SH-SY5Y (cell line): ENCODE results near the gene AQP9.

Experiments used
- GATA2 ChIP-seq: IDR thresholded peaks from 2 replicates; pipeline ENCODE4 v1.6.1; 2011; ENCODE audit warnings: mild to moderate bottlenecking, low read depth, low read length
- GATA3 ChIP-seq: IDR thresholded peaks from 2 replicates; pipeline ENCODE4 v1.6.1; 2011; ENCODE audit warnings: low read depth, mild to moderate bottlenecking, low read length, moderate library complexity

AQP9 gene

DNA sequence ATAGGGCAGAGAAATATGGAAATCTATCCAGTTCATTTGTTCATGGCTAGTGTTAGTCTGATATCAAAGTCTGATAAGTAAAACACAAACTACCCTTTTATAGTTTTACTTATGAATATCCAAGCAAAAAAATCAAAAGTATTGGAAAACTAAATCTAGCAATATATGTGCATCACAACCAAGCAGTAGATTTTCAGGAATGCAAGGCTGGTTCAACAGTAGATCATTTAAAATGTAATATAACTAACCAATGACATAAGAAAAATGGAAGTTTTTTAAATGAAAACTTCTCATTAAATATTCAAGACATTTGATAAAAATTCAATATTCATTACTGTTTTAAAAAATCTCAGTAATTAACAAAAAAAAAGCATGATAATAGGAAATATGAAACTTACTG lies 12.8 kb upstream of the AQP9 start:
- TF ChIP-seq GATA3 (no peak), GATA2 (no peak)

DNA sequence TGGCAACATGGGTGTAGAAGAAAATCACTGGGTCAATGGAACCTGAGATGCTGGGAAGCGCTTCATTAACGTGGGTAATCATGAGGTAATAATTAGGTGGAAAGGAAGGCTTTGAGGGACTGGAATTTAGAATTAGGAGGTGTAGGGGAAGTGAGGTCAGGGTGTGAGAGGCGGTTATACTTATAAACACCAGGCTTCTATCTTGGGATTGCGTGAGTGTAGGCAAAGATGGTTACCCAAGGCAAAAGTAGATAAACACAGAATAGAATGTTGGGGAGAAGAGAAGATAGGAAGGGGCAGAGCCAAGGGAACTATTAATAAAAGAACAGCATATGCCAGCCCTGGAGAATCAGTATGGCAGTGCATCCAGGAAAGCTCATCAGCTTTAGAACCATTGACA lies 3.3 kb upstream of the AQP9 start:
- TF ChIP-seq GATA3 (no peak), GATA2 (no peak)

DNA sequence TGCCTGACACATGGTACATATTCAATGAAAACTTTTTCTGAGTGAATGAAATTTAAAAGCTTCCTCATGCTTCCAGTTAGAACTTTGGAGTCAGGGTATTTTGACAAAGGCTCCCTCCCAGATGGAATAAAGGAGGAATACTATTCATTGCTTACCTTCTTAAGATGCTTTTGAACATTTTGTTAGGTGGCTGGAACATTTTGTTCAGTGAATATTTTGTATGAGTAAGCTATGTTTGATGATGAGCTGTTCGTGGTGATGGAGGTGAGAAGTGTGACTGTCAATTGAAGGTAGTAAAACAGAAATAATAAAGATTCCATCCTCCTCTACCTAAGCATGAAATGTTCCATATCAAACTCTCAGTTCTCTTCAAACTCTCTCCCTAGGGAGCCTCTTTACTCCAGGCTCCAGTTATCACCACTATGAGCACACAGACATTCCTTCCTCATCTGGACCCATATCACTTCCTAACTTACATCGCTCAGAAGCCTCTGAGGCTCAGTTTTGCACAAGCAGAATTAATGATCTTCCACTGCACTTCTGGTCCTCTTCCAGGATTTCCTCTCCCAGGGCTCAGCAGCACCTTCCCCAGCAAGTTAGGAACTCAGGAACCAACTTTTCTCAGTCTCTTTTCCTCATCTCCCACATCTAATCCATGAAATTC lies 2.5 kb upstream of the AQP9 start:
- no peak for TF ChIP-seq GATA2
- no peak for TF ChIP-seq GATA3

- TF ChIP-seq GATA3 = no peak
Measured at GRCh38 chr15:58136731-58137130, 1.4 kb upstream of the AQP9 start.

DNA sequence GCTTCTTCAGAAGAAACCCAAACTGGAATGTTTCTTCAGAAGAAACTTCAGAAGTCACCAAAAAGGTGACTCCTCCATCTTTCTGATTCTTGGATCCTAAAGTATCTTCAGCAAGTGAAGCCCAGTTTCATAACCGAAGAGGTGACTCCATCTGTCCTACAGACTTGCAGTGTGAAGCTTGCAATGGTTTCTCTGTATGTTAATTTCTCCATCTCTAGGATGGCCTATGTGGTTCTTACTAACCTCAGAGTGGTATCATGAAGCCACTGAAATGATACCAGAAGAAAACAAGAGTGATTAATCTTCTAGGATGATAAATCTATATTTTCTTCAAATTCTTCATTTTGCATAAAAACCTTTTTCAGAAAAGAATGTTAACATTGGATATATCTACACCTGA lies 495 bp upstream of the AQP9 start:
- TF ChIP-seq GATA3 (no peak), GATA2 (no peak)

- TF ChIP-seq GATA2 = no peak
- no peak for TF ChIP-seq GATA3
Measured at GRCh38 chr15:58139276-58139988, 1.3 kb downstream of the AQP9 start.

GRCh38 chr15:58139989-58140522 lies 1.9 kb downstream of the AQP9 start:
- no peak for TF ChIP-seq GATA2
- no peak for TF ChIP-seq GATA3

GRCh38 chr15:58141894-58142293 lies 3.7 kb downstream of the AQP9 start:
- TF ChIP-seq GATA2 (no peak), GATA3 (no peak)

- TF ChIP-seq GATA2 (no peak), GATA3 (no peak)
Measured at GRCh38 chr15:58142827-58143461, 4.8 kb downstream of the AQP9 start.

DNA sequence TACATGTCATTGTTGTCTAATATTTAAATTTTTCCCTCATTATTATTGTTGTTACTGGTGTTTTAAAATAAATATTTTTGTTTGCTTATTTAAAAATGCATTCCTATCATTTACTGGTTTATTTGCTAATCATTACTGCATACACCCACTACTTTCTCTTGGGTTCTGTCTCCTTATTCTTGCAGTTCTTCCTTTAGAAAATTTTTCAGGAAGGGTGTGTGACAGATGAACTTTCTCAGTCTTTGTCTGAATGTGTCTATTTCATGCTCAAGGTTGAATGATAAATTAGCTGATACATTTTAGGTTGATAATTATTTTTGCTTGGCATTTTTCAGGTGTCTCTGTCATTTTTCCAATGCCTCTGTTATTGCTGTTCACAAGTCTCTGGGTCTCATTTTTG lies 7.4 kb downstream of the AQP9 start:
- TF ChIP-seq GATA3 (no peak), GATA2 (no peak)

DNA sequence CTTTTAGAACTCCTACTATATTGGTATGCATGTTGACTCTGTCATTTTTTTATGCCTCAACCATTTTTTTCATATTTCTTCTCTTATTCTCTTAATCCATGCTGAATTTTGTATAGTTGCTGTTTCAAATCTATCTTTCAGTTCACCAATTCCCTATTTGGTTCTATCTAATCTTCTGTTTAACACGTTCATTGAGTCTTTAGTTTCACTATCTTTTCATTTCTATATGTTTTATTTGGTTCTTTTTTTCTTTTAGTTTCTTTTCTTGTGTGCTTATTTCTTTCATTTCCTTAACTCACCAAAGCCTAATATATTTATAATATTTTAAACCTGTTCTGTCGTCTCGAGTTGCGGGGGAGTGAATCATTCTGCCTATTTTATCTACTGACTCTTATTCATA lies 8.0 kb downstream of the AQP9 start:
- TF ChIP-seq GATA2 (no peak), GATA3 (no peak)

- no peak for TF ChIP-seq GATA3
- TF ChIP-seq GATA2 = no peak
Measured at GRCh38 chr15:58146749-58147148, 8.6 kb downstream of the AQP9 start.

GRCh38 chr15:58147171-58147611 lies 9.0 kb downstream of the AQP9 start:
- TF ChIP-seq GATA3 (no peak), GATA2 (no peak)

DNA sequence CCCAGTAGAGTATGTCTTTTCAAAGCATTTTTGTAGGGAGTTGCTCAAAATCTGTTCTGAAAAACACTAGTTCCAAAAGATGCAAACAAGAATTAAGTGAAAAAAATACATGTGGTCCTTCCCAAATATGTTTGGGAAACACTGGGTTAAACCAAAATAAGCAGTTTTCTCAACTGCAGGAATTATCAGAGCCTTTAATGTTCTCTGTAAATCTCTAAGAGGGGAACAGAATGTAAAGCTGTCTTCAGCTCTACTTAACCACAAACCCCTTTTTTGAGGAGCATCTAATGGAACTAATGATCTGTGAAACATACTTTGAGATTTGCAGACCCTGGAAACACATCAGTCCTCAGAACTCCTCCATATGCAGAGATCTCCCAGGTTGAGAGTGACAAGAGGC lies 9.9 kb downstream of the AQP9 start:
- TF ChIP-seq GATA2 = no peak

GRCh38 chr15:58148633-58149445 lies 10.7 kb downstream of the AQP9 start:
- TF ChIP-seq GATA3 = no peak
- TF ChIP-seq GATA2 = no peak
